GM10248 (cell line): ENCODE measurements around the gene CCDC187.
"Not testable (repeated sequence)": the region's sequence is repeated elsewhere in the genome, so short reads cannot be mapped to it uniquely, and the experiment has no call there.

Experiments used
- CTCF ChIA-PET: fragments of 300-600 bp; sonication (Branson Sonifier 250); formaldehyde crosslinking; extraction: SDS; loops from one replicate; lab custom pipeline; 2021; ENCODE audit warnings: antibody characterized with exemption; lab: Yijun Ruan, JAX
- POLR2A ChIA-PET: fragments of 350-650 bp; sonication (Branson Sonifier 250); formaldehyde crosslinking; extraction: SDS; loops from one replicate; lab custom pipeline; 2020; ENCODE audit warnings: antibody characterized with exemption; lab: Yijun Ruan, JAX
- DNase-seq: peaks from one replicate; pipeline ENCODE4 v3.0.0; 2012; ENCODE audit errors: extremely low spot score
- TF ChIP-seq, protein P1 (sequence below): IDR thresholded peaks from 2 replicates; pipeline ENCODE4 v1.5.1; 2012; ENCODE audit warnings: mild to moderate bottlenecking, low read depth; ENCODE audit errors: extremely low read depth, missing control alignments, control extremely low read depth

CCDC187 gene

DNA sequence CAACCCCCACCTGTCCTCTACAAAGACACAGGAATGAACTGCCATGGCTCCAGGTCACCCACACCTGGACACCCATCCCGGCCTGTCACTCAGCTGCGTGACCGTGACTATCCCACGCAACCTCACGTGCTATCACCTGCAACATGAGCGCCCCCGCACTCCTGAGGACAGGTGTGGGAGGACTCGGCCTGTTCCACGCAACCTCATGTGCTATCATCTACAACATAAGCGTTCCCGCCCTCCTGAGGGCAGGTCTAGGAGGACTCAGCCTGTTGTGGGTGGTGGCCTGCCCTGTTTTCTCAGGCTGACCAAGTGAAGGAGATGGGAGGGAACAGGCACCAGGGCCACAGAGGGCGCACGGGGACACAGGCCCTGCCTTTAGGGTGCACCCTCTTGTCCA is 62.4 kb downstream of the CCDC187 start:
- TF ChIP-seq, protein P1, sequence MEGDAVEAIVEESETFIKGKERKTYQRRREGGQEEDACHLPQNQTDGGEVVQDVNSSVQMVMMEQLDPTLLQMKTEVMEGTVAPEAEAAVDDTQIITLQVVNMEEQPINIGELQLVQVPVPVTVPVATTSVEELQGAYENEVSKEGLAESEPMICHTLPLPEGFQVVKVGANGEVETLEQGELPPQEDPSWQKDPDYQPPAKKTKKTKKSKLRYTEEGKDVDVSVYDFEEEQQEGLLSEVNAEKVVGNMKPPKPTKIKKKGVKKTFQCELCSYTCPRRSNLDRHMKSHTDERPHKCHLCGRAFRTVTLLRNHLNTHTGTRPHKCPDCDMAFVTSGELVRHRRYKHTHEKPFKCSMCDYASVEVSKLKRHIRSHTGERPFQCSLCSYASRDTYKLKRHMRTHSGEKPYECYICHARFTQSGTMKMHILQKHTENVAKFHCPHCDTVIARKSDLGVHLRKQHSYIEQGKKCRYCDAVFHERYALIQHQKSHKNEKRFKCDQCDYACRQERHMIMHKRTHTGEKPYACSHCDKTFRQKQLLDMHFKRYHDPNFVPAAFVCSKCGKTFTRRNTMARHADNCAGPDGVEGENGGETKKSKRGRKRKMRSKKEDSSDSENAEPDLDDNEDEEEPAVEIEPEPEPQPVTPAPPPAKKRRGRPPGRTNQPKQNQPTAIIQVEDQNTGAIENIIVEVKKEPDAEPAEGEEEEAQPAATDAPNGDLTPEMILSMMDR = no peak
- CTCF ChIA-PET = interaction anchor here (6.6 kb wide), 1 partner anchor 14 kb away, joined by 36 read pairs; no protein-coding TSS in a partner anchor
- no peak for DNase-seq
- POLR2A ChIA-PET = no interaction called here

DNA sequence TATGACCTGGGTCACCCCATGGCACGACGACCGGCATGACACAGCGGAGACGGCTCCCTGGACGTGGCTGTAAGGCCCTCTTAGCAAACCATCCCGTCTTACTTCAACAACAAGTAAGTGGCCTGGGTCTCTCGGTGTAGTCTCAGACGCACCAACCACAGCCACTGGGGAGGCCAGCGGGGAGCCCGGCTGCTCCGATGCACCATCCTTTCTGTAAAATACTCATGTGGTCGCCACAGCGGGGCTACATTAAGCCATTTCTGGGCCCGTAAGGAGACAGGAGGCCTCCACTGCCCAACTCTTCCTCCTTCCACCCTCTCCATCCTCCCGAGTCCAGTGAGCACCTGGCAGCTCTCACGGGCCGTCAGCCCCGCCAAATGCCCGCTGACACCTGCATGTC is 63.0 kb downstream of the CCDC187 start:
- TF ChIP-seq, protein P1 = no peak
- ChIA-PET POLR2A (no interaction called here), CTCF (interaction anchor here (6.6 kb wide), 1 partner anchor 14 kb away, joined by 36 read pairs; no protein-coding TSS in a partner anchor)
- DNase-seq = no peak

DNA sequence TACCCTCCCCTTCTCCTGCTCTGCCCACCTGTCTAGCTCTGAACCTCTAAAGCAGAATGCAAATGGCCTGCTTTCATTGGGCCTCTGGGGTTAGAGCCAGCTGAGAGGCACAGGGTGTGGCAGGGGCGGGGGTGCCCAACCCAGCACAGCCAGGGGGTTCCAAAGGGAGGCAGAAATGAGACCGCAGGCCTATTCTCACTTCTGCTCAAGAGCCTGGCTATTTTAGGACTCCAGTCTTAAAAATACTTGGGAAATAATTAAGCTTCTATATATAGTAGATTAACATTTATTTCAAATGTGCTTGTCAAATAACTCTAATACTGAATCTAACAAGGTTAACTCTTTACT is 63.9 kb downstream of the CCDC187 start:
- TF ChIP-seq, protein P1 = no peak
- no peak for DNase-seq
- ChIA-PET CTCF (interaction anchor here (6.6 kb wide), 1 partner anchor 13 kb away, joined by 36 read pairs; no protein-coding TSS in a partner anchor), POLR2A (no interaction called here)

DNA sequence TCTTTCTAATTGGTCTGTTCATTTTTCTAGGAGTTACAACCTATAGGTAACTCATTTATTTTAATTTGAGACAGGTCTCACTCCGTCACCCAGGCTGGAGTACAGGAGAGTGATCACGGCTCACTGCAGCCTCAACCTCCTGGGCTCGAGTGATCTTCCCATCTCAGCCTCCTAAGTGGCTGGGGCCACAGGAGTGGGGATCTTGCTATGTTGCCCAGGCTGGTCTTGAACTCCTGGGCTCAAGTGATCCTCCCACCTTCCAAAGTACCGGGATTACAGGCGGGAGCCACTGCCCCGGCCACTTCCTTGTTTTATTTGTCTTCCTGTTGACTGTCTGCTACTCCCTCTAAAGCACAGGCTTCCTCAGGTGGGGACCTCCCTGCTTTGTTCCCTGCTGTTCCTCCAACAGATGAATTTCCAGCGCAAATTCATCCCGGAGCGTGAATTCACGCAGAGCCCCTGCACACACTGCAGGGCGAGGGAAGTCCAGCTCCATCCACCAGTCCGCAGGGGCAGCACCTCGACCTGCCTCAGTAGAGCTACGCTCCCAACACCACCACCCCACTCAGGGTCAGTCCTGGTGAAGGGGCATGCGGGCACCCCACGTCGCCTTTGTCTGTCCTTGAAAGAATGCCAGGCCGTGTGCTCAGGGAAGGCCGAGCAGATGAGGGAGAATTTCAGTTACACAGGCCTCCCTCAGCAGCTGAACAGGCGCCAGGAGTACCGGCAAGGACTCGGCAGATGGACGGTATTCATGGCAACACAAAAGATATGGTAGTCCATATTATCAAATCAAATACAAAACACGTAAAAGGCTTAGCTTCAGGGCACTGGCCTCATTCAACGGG is 64.5 kb downstream of the CCDC187 start:
- DNase-seq = no peak

DNA sequence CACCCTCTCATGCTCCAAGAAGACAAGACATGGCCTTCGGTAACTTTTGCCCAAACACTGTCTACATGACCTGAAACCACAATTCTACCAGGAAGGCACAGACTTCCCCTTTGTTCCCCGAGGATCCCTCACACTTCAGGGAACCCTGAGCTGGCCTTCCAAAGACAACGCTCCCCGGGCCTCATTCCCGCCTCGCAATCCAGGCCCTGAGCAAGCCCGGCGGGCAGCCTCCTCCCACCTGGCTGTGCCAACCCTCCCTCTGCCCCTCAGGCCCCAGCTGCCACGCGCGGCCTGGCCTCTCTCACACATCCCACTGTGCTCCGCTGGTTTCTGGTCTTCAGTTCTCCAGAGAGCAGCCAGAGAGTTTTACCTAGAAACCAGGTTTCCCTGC is 65.6 kb downstream of the CCDC187 start:
- no peak for DNase-seq
- POLR2A ChIA-PET = no interaction called here
- TF ChIP-seq, protein P1 = no peak
- CTCF ChIA-PET = interaction anchor here (6.6 kb wide), 1 partner anchor 11 kb away, joined by 36 read pairs; no protein-coding TSS in a partner anchor

More for the DNA sequence above, 64.5 kb downstream of the CCDC187 start:
- ChIA-PET POLR2A (no interaction called here), CTCF (interaction anchor here (6.6 kb wide), 1 partner anchor 12 kb away, joined by 36 read pairs; no protein-coding TSS in a partner anchor)
- TF ChIP-seq, protein P1 = no peak

DNA sequence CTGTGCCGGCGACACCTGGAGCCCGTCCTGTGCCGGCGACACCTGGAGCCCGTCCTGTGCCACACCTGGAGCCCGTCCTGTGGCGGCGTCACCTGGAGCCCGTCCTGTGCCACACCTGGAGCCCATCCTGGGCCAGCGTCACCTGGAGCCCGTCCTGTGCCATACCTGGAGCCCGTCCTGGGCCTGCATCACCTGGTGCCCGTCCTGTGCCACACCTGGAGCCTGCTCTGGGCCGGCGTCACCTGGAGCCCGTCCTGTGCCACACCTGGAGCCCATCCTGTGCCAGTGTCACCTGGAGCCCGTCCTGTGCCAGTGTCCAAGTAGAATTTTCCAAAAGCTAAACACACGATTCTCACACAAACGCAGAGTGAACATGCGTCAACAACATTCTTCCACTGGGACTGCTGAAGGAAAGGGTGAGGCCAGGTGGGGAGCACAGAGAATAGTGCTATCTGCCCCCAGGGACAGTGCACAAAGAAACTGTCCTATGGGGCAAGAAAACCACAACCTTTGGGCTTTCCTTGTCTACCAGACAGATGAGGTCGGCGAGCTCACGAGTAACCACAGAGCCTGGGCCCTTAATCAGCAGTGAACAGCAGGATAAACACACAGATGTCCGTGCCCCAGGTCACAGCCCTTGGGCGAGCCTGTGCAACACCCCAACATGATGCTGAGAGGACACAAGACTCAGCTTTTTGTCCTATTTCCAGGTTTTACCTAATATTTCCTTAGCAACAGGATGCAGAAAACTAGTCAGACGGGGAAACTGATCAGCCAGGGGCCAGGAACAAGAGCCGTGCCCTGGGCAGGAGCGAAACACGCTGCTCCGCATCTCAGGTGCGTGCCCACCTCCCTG is 66.2 kb downstream of the CCDC187 start:
- CTCF ChIA-PET = interaction anchor here (6.6 kb wide), 1 partner anchor 10 kb away, joined by 36 read pairs; no protein-coding TSS in a partner anchor

DNA sequence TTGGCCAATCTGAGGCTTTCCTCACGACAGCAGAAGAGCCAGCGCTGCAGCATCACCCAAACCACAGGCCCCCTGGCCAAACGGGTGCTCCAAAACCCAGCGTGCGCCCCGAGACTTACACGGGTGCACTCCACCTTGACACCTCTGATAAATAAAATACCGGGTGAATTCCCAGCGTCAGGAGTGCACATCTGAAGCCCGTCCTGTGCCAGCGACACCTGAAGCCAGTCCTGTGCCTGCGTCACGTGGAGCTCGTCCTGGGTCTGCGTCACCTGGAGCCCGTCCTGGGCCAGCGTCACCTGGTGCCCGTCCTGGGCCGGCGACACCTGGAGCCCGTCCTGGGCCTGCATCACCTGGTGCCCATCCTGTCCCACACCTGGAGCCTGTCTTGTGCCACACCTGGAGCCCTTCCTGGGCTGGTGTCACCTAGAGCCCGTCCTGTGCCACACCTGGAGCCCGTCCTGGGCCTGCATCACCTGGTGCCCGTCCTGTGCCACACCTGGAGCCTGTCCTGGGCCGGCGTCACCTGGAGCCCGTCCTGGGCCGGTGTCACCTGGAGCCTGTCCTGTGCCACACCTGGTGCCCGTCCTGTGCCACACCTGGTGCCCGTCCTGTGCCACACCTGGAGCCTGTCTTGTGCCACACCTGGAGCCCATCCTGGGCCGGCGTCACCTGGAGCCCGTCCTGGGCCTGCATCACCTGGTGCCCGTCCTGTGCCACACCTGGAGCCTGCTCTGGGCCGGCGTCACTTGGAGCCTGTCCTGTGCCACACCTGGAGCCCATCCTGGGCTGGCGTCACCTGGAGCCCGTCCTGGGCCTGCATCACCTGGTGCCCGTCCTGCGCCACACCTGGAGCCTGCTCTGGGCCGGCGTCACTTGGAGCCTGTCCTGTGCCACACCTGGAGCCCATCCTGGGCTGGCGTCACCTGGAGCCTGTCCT is 67.2 kb downstream of the CCDC187 start:
- CTCF ChIA-PET = interaction anchor here (1.3 to 6.6 kb wide), 2 partner anchors 9 to 12 kb away, joined by 7 to 36 read pairs; no protein-coding TSS in a partner anchor
- POLR2A ChIA-PET, DNase-seq: not testable (repeated sequence)

More for the DNA sequence above, 66.2 kb downstream of the CCDC187 start:
- no peak for DNase-seq
- POLR2A ChIA-PET = no interaction called here
- TF ChIP-seq, protein P1 = no peak
